GM21360 (cell line): Measurements from ENCODE around the gene TTC23L.

Experiments used
- ATAC-seq: cut with Tn5 transposase; IDR thresholded peaks from one replicate; pipeline ENCODE4 v1.9.1; 2021; ENCODE audit warnings: mild to moderate bottlenecking, moderate library complexity; ENCODE audit not compliant: unreplicated experiment

The TTC23L gene

DNA sequence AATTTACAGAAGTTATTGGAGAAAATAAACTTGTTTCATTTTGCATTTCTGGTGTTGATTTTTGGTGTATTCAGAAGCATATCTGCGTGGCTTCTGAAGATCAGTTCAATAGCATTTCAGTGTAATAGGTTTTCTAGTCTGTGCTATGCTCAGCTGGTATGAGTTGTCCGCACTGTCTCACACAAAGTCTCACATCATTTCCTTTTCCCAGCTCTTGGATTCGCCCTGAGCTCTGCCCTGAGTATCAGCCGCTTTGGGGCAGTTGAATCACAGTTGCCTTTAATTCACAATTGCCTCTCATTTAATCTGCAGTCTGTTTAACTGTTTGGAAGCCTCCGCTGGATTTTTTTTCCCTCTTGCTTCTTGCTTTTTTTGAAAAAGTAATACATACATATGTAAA is 6.4 kb upstream of the TTC23L start:
- ATAC-seq: no peak

DNA sequence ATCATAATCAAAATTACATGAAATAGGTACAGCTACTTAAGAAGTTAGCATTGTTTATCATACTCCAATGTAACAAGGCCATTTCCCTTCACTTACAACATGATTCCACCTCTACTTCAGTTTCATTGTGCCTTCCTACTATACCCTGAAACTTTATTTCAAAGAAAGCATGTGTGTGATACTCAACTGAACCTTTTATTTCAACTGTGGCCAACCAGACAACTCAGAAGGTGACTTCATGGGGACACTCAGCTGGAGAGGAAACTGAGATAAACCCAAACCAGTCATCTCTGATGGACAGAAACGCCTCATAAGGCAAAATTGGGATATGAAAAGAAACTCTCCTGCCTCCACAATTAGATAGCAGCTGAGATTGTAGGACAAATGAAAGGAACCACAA is 5.9 kb upstream of the TTC23L start:
- ATAC-seq: no peak

GRCh38 chr5:34833976-34834793 is 4.8 kb upstream of the TTC23L start:
- no peak for ATAC-seq

GRCh38 chr5:34834794-34835089 is 4.2 kb upstream of the TTC23L start:
- ATAC-seq: no peak

GRCh38 chr5:34835664-34836063 is 3.3 kb upstream of the TTC23L start:
- no peak for ATAC-seq

DNA sequence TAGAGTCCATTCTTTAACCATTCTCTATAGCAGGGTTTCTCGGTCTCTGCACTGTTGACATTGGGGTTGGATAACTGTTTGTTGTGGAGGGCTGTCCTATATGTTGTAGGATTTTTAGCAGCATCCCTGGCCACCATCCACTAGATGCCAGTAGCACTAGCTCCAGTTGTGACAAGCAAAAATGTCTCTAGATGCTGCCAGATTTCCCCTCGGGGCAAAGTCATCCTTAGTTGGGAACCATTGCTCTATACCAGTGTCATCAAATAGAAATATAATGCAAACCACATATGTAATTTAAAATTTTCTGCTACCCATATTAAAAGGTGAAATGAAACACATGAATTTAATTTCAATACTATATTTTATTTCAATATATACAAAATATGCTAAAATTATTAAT is 2.9 kb downstream of the TTC23L start:
- ATAC-seq: no peak

DNA sequence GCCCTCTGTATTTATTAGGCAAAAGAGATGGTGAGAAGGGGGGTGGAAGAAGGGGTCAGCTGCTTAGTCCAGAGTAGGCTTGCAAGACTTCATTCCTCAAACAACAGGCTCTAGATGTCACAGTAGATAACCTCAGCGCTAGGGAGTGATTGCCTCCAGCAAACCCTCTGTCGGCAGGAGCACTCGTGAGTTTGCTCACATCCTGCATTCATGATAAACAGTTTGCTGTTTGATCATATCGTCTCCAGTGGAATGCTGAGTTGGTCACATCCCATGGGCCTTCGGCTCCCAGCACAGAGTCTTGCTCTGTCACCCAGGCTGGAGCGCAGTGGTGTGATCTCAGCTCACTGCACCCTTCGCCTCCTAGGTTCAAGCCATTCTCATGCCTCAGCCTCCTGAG is 3.6 kb downstream of the TTC23L start:
- no peak for ATAC-seq

DNA sequence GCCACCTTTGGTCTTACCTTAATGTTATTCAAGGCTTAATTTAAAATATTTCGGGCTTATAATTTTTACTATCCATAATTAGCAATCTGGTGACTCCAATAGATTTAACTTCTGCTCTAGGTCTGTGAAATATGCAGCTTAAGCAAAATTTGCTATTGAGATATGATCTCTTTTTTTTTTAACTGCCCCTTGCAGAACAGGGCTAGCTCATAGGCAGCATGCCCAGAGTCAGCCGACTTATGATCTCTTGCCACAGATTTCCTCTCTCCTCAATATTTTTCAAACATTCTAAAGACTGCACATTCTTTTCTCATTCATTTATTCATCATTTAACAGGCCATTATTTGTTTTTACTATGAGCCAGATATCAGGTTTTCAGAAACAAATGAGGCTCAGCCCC is 4.5 kb downstream of the TTC23L start:
- ATAC-seq: no peak

DNA sequence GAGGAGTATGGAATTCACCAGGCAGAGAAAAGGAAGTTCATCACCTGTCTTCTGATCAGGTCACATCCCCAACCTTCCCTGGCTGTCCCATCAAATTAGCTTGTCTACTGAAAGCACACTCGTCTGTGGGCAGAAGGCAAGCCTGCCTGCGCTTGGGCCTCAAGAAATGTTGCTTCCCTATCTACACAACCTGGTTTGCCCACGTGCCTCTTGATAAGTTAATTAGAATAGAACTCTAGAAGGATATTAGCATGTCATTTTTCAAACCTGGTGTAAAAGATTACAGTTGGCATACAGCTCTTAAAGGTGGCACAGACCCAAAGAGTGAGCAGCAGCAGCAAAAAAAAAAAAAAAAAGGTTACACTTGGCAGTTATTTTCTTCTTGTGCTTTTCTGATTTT is 5.1 kb downstream of the TTC23L start:
- ATAC-seq: no peak

DNA sequence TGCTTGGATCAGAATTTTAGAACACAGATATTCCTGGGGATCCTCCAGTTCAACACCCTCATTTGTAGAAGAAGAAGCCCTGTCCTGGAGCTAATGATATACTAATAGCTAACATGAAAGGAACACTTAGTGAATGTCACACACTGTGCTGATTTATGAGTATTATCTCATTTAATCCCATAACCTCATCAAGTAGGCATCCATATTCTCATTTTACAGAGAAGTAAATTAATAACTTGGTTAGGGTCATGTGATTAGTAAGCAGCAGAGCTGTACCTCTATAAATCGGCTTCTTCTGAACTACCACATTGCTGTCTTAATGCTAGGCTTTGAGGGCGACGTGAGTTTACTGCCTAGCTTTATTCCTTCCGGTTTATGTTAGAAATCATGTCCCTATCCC is 6.0 kb downstream of the TTC23L start:
- ATAC-seq: no peak

- ATAC-seq: no peak
These were observed 8.1 kb downstream of the TTC23L start for GRCh38 chr5:34847056-34847455.

DNA sequence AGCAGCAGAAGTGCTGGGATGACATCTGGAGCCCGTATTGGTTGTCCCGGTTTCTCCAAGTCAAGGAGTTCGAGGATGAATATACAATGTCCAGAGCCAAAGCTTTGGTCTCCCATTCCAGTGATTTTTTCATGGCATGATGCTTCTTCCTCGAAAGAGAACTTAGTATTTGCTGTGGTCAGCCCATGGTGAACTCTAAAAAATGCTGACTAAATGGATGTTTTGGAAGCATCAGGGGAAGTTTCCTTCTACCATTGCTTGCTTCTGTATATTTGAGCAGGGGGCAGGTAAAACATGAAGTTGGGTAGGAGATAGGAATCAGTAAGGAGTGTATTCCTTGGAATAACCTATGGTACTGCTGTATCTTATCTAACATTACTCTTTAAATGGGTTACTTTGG is 8.6 kb downstream of the TTC23L start:
- no peak for ATAC-seq

GRCh38 chr5:34848230-34848629 is 9.3 kb downstream of the TTC23L start:
- ATAC-seq: no peak

DNA sequence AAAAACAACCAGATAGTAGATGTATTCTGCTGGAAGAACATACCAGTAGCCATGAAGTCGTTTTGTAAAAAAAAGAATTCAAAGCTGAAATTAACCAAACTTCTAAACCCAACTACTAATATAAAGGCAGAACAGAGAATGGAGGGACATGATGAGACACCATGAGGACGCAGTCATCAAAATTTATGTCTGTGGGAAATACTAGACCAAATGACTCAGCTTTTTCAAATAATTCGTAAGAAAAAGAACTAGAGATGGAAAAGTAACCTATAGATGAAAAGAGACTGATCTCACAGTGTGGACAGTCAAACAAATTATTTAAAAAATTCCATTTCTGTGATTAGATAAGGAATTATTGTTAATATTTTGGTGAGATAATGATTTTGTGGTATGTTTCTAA is 10.3 kb downstream of the TTC23L start:
- ATAC-seq: no peak

DNA sequence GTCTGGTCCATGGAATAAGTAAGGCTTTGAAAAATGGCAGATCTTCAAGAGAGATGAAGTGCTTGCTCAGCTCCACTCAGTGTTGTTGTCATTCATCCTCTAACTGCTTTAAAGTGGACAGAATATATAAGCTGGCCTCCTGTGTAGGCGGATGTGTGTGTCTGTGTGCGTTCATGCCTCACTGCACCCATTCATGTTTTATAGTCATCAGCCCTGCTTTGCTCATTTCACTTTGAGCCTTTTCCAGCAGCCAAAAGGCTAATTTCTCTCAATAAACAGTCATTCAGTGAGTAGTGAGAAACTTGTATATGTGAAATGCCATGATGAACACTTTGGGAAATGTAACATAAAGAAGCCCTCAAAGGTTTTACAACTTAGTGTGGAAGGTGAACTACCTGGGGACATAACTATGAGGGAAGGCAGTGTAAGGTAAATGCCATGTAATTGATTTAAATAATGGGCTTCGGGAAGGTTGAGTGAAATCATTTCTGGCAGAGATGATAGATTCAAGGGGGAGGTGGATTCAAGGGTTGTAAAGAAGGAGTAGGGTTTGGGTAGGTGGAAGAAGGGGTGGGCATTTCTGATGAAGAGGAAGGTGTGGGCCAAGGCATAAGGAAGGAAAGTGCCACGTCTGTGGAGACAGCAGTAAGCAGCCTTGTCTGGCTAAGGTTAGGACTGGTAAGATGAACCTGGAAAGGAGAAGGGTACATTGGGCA is 15.7 kb downstream of the TTC23L start:
- peak; percentile 99 for ATAC-seq

GRCh38 chr5:34857161-34857560 is 18.2 kb downstream of the TTC23L start:
- ATAC-seq: no peak

DNA sequence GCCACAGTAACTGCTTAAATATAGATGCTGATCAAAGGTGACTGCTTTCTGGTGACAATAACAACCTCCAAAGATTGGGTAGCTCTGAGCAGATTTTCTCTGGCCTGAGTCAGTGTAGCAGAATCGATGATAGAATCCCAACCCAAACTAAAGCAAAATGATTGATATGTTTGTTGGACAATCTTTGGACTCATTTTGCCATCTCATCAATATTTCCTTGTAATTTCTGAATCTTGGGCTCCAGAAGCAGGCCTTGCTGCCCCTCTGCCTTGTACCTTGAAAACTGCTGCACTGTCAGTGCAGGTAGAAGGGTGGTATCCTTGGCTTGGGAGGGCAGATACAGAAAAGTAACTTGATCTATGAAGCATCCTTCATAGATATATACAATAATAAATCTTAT is 18.9 kb downstream of the TTC23L start:
- ATAC-seq: no peak

GRCh38 chr5:34858790-34859189 is 19.8 kb downstream of the TTC23L start:
- no peak for ATAC-seq

DNA sequence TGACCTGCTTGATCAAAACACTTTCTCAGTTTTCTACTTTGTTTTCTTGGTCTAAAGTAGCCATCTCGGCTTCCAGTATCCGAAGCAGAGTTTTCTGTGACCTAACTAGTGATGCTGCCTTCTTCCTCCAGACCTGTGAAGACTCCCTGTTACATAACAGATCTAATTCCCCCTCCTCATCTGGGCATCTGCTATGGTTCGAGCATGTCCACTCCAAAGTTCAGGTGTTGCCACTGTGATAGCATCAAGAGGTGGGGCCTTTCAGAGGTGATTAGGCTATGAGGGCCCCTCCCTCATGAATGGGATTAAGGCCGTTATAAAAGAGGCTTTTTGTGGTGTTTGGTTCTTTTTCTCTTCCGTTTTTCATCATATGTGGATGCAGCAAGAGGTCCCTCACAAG is 20.3 kb downstream of the TTC23L start:
- ATAC-seq: no peak

DNA sequence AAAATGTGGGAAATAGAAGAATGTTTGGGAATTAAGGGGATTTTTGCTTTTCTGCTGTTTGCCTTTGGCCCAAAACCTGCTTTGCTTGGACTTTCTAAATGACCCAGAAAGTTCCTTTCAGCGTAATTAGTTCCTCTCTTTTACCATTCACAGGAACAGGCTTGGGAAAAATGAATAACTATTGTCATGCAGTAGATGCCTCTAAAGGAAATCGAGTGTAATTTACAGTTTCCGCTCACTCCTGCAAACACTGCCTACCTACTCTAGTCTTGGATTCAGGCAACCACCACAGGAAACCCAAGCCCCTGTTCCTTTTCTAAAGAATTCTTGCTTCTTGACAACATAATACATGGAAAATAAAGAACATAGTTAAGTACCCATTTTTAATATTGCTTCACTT is 25.0 kb downstream of the TTC23L start:
- ATAC-seq: no peak

GRCh38 chr5:34865091-34865490 is 26.1 kb downstream of the TTC23L start:
- no peak for ATAC-seq

GRCh38 chr5:34866989-34867471 is 28.1 kb downstream of the TTC23L start:
- no peak for ATAC-seq

DNA sequence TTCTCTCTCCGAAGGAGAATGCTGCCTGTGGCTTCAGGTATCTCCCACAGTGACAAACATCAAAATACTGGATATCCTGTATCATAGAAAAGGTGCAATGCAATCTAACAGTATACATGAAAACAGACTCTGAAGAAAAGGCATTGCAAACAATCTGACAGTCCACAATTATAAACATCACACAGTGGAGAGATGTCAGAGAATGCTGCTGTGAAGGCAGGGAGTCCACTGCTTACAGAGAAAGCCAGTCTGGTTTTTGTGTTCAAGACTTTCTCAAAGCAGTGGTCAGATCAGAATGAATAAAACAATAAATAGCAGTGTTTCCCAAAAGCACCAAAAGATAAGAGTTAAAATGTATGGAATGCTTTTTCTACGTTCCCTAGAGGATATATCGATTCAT is 28.7 kb downstream of the TTC23L start:
- ATAC-seq: no peak
